ENCODE data around the gene RRP12.

RRP12 gene

GRCh38 chr10:97363071-97363470 lies 38.1 kb downstream of the RRP12 start:
- DNase-seq = no peak

GRCh38 chr10:97362310-97363033 lies 38.7 kb downstream of the RRP12 start:
- DNase-seq = no peak

GRCh38 chr10:97361537-97361901 lies 39.6 kb downstream of the RRP12 start:
- DNase-seq = no peak

- no peak for DNase-seq
These were observed 40.2 kb downstream of the RRP12 start for GRCh38 chr10:97360705-97361536.

GRCh38 chr10:97358781-97359180 lies 42.4 kb downstream of the RRP12 start:
- DNase-seq = no peak

- no peak for DNase-seq
These were observed 42.8 kb downstream of the RRP12 start for GRCh38 chr10:97358349-97358748.

GRCh38 chr10:97356918-97357317 lies 44.2 kb downstream of the RRP12 start:
- DNase-seq = no peak

GRCh38 chr10:97356318-97356914 lies 44.7 kb downstream of the RRP12 start:
- DNase-seq = peak in 1 of 2 experiments; percentile 28

- DNase-seq = peak; percentile 12 to 30
These were observed 45.6 kb downstream of the RRP12 start for GRCh38 chr10:97355571-97355975.

GRCh38 chr10:97353945-97354344 lies 47.2 kb downstream of the RRP12 start:
- no peak for DNase-seq

- DNase-seq = no peak
These were observed 51.2 kb downstream of the RRP12 start for GRCh38 chr10:97349752-97350513.

GRCh38 chr10:97347317-97347716 lies 53.8 kb downstream of the RRP12 start:
- DNase-seq = no peak

- DNase-seq = peak in 1 of 2 experiments; percentile 11
These were observed 57.5 kb downstream of the RRP12 start for GRCh38 chr10:97343664-97344063.

- DNase-seq = no peak
These were observed 59.7 kb downstream of the RRP12 start for GRCh38 chr10:97341416-97341815.

- DNase-seq = no peak
These were observed 63.1 kb downstream of the RRP12 start for GRCh38 chr10:97338041-97338440.

- no peak for DNase-seq
These were observed 64.0 kb downstream of the RRP12 start for GRCh38 chr10:97336942-97337831.

- no peak for DNase-seq
These were observed 64.7 kb downstream of the RRP12 start for GRCh38 chr10:97336446-97336845.

- DNase-seq = no peak
These were observed 65.1 kb downstream of the RRP12 start for GRCh38 chr10:97336006-97336405.

- DNase-seq = no peak
These were observed 65.9 kb downstream of the RRP12 start for GRCh38 chr10:97335188-97335619.

GRCh38 chr10:97334370-97335175 lies 66.6 kb downstream of the RRP12 start, which contains the start of gene FRAT2:
TSS of gene FRAT2 (minus strand) at chr10:97334729. CDS start at chr10:97334572, 157 bp downstream.
- DNase-seq = peak; percentile 67 to 71

Data from AML-193 (cell line).